SK-N-SH (cell line): ENCODE data around the gene RABL6. TPM values are rescaled to one million over a fixed set of nuclear protein-coding genes. Genes with fewer than 3 reads are reported as not detected.

ENCODE experiments used
- CTCF ChIA-PET: fragments of 300-600, 350-600 bp; formaldehyde crosslinking; extraction: SDS; loops from one replicate; lab custom pipeline; 2021; lab: Yijun Ruan, JAX
- POLR2A ChIA-PET: fragments of 350-600 bp; sonication (Branson Sonifier 250); formaldehyde crosslinking; extraction: SDS; loops from one replicate; lab custom pipeline; 2020; ENCODE audit warnings: antibody characterized with exemption, inconsistent platforms; lab: Yijun Ruan, JAX
- DNase-seq: peaks from one replicate; pipeline ENCODE4 v3.0.0; 2012
- H2AFZ ChIP-seq: fragments of 200-600 bp; sonication (generic); 2 replicates; pipeline ENCODE4 v1.8.1; 2016; ENCODE audit warnings: antibody characterized with exemption, mild to moderate bottlenecking, low read depth
- H3F3A ChIP-seq: fragments of 200-600 bp; sonication (generic); replicated peaks from 2 replicates; pipeline ENCODE3; 2016; ENCODE audit warnings: antibody characterized with exemption, mild to moderate bottlenecking; ENCODE audit not compliant: insufficient read depth
- H3K27ac ChIP-seq, 2 experiments: fragments of 200-500 bp in 1 of 2; fragments of 200-600 bp in 1 of 2; sonication (Bioruptor generic) in 1 of 2; sonication (generic), shearing (Covaris generic) in 1 of 2; 2 replicates each; pipeline versions ENCODE4 v1.5.1 to v1.6.1; 2014 to 2016; ENCODE audit warnings: low read depth in 2 of 2, inconsistent platforms in 1 of 2, low read length in 1 of 2, mild to moderate bottlenecking in 1 of 2, mixed read lengths in 1 of 2
- H3K27me3 ChIP-seq: fragments of 200-600 bp; sonication (generic), shearing (Covaris generic); 2 replicates; pipeline ENCODE4 v1.6.1; 2016; ENCODE audit warnings: mixed run types; ENCODE audit not compliant: insufficient read depth
- H3K36me3 ChIP-seq, 2 experiments: fragments of 200-500 bp in 1 of 2; fragments of 200-600 bp in 1 of 2; sonication (Bioruptor generic) in 1 of 2; sonication (generic) in 1 of 2; replicated peaks in 1 of 2; 2 replicates each; pipeline versions ENCODE3 to v1.5.1; 2014 to 2016; ENCODE audit warnings: low read length in 1 of 2, mild to moderate bottlenecking in 1 of 2; ENCODE audit not compliant: insufficient read depth in 2 of 2, control insufficient read depth in 1 of 2
- H3K4me1 ChIP-seq, 2 experiments: fragments of 200-500 bp in 1 of 2; fragments of 200-600 bp in 1 of 2; sonication (Bioruptor generic) in 1 of 2; sonication (generic), shearing (Covaris generic) in 1 of 2; 2 replicates each; pipeline versions ENCODE4 v1.5.1 to v1.6.1; 2014 to 2016; ENCODE audit warnings: low read depth in 1 of 2, low read length in 1 of 2, mixed run types in 1 of 2; ENCODE audit not compliant: insufficient read depth in 2 of 2, control insufficient read depth in 1 of 2
- H3K4me2 ChIP-seq: fragments of 200-600 bp; sonication (generic), shearing (Covaris generic); 2 replicates; pipeline ENCODE4 v1.6.1; 2017; ENCODE audit warnings: mixed run types
- H3K4me3 ChIP-seq, 2 experiments: fragments of 200-500 bp in 1 of 2; fragments of 200-600 bp in 1 of 2; sonication (Bioruptor generic) in 1 of 2; sonication (generic), shearing (Covaris generic) in 1 of 2; 2 replicates each; pipeline versions ENCODE4 v1.5.1 to v1.8.1; 2014 to 2016; ENCODE audit warnings: low read depth in 2 of 2, inconsistent platforms in 1 of 2, low read length in 1 of 2, mild to moderate bottlenecking in 1 of 2, mixed read lengths in 1 of 2, moderate library complexity in 1 of 2
- H3K79me2 ChIP-seq: fragments of 200-600 bp; sonication (generic); 2 replicates; pipeline ENCODE4 v1.8.1; 2017; ENCODE audit warnings: mild to moderate bottlenecking; ENCODE audit not compliant: insufficient read depth
- H3K9ac ChIP-seq: fragments of 200-600 bp; sonication (generic); 2 replicates; pipeline ENCODE4 v1.6.1; 2017; ENCODE audit warnings: mixed run types
- H3K9me2 ChIP-seq: fragments of 200-600 bp; sonication (generic); 2 replicates; pipeline ENCODE4 v1.6.1; 2017; ENCODE audit warnings: mixed run types
- H3K9me3 ChIP-seq: fragments of 200-600 bp; sonication (generic); 2 replicates; pipeline ENCODE4 v1.6.1; 2017; ENCODE audit warnings: mixed run types, mild to moderate bottlenecking, moderate library complexity
- H4K20me1 ChIP-seq: fragments of 200-600 bp; sonication (generic); 2 replicates; pipeline ENCODE4 v1.6.1; 2017; ENCODE audit warnings: mild to moderate bottlenecking, mixed run types; ENCODE audit not compliant: insufficient read depth
- CHD2 ChIP-seq: fragments of 150-350 bp; IDR thresholded peaks from 2 replicates; pipeline ENCODE4 v1.6.1; 2018; ENCODE audit warnings: low read length; ENCODE audit not compliant: partially characterized antibody
- ELF1 ChIP-seq: IDR thresholded peaks from 2 replicates; pipeline ENCODE4 v1.4.0; 2012
- EP300 ChIP-seq, 2 experiments: IDR thresholded peaks; 2 replicates each; pipeline versions ENCODE4 v1.4.0 to v1.6.1; 2012; ENCODE audit warnings: borderline replicate concordance in 1 of 2, low read depth in 1 of 2, low read length in 1 of 2
- FOXJ3 ChIP-seq: sonication (generic); formaldehyde crosslinking; IDR thresholded peaks from 2 replicates; pipeline ENCODE4 v1.5.1; 2020; ENCODE audit warnings: mild to moderate bottlenecking, missing genetic modification reagents
- GABPA ChIP-seq: IDR thresholded peaks from 2 replicates; pipeline ENCODE4 v1.4.0; 2012; ENCODE audit warnings: low read depth, mild to moderate bottlenecking
- GATA2 ChIP-seq: sonication (generic); formaldehyde crosslinking; IDR thresholded peaks from 2 replicates; pipeline ENCODE4 v1.5.0; 2020; ENCODE audit warnings: mild to moderate bottlenecking, missing genetic modification reagents
- IRF3 ChIP-seq: fragments of 150-350 bp; IDR thresholded peaks from 2 replicates; pipeline ENCODE4 v1.6.1; 2016; ENCODE audit warnings: mild to moderate bottlenecking, low read depth, low read length
- JUND ChIP-seq: IDR thresholded peaks from 2 replicates; pipeline ENCODE4 v1.4.0; 2012
- NFIC ChIP-seq: IDR thresholded peaks from 2 replicates; pipeline ENCODE4 v1.4.0; 2012; ENCODE audit warnings: borderline replicate concordance
- NRF1 ChIP-seq: IDR thresholded peaks from 2 replicates; pipeline ENCODE4 v1.6.1; 2012; ENCODE audit warnings: low read depth, mild to moderate bottlenecking, low read length
- PBX3 ChIP-seq: IDR thresholded peaks from 2 replicates; pipeline ENCODE4; 2012
- POLR2AphosphoS5 ChIP-seq: IDR thresholded peaks from 2 replicates; pipeline ENCODE4 v1.6.1; 2012; ENCODE audit warnings: low read depth, low read length
- RAD21 ChIP-seq: IDR thresholded peaks from 2 replicates; pipeline ENCODE4 v1.6.1; 2012; ENCODE audit warnings: mild to moderate bottlenecking, low read length
- SIN3A ChIP-seq: IDR thresholded peaks from 2 replicates; pipeline ENCODE4 v1.6.1; 2012; ENCODE audit warnings: low read depth, mild to moderate bottlenecking, low read length, moderate library complexity, borderline replicate concordance
- SMC3 ChIP-seq: IDR thresholded peaks from 2 replicates; pipeline ENCODE4 v1.6.1; 2012; ENCODE audit warnings: low read depth, low read length, improper control_type of control experiment
- TAF1 ChIP-seq: IDR thresholded peaks from 2 replicates; pipeline ENCODE4 v1.6.1; 2012; ENCODE audit warnings: low read depth, mild to moderate bottlenecking, low read length, moderate library complexity, borderline replicate concordance
- TEAD4 ChIP-seq: IDR thresholded peaks from 2 replicates; pipeline ENCODE4 v1.4.0; 2012; ENCODE audit warnings: mild to moderate bottlenecking, borderline replicate concordance; ENCODE audit not compliant: insufficient read depth
- USF2 ChIP-seq: fragments of 150-350 bp; IDR thresholded peaks from 2 replicates; pipeline ENCODE4 v1.6.1; 2017; ENCODE audit warnings: antibody characterized with exemption, low read length, low read depth, borderline replicate concordance
- WGBS: methylation state at CpG from one replicate; pipeline ENCODE4 v1.1.6; 2017; ENCODE audit warnings: low lambda C conversion rate; 5-methylcytosine and 5-hydroxymethylcytosine counted together
- polyA plus RNA-seq, 3 experiments: library from polyadenylated mRNA; depleted of rRNA; stranded (reverse); fragments of >200 nt; gene quantifications; 2 replicates each; pipeline ENCODE4 v1.2.3, GENCODE V29; 2012

The RABL6 gene
- polyA plus RNA-seq, 1 of the 3 experiments (the other 2 are of a cell fraction) = 43.6 TPM

- H3K27me3 ChIP-seq = no peaks in the 10 kb centered on the region
- H3K36me3 ChIP-seq = peaks cover 0 to 13% of the 10 kb centered on the region in 2 experiments
- H2AFZ ChIP-seq = no peak overlapping the region
- ChIA-PET CTCF (interaction anchor here (1.2 to 2.5 kb wide), 3 partner anchors 56 to 181 kb away, joined by 3 to 11 read pairs (median 8); partner anchors contain the start of gene TMEM141), POLR2A (interaction anchor here (0.7 to 1.3 kb wide), 6 partner anchors 13 to 51 kb away, joined by 3 to 5 read pairs (median 3); partner anchors contain the start of genes EDF1, RABL6 and TRAF2)
- H3K27ac ChIP-seq = peak overlapping the region; percentile 84 to 98; a peak in 3 of 4 replicates
- under 1% methylated on average over 19 of the region's 53 CpGs for WGBS
- peaks cover 23% of the 10 kb centered on the region; the same call in 1 of the 2 replicates for H3K79me2 ChIP-seq
- peaks cover 6 to 15% of the 10 kb centered on the region in 2 experiments; a peak in 2 of 4 replicates for H3K4me1 ChIP-seq
- no peaks in the 10 kb centered on the region for H3F3A ChIP-seq
- TF ChIP-seq USF2 (no peak), RAD21 (no peak), ELF1 (0 out of 2 replicates have a peak, but pooled peaks have one; percentile 6), IRF3 (no peak)
- H3K4me3 ChIP-seq = peak overlapping the region; percentile 89 to 97
- H4K20me1 ChIP-seq = no peaks in the 10 kb centered on the region; the same call in 1 of the 2 replicates
- DNase-seq = peak; percentile 85
- H3K9me2 ChIP-seq = no peaks in the 10 kb centered on the region
- H3K4me2 ChIP-seq = peak overlapping the region; percentile 100
- H3K9me3 ChIP-seq = no peaks in the 10 kb centered on the region
- peak overlapping the region; percentile 84 for H3K9ac ChIP-seq
Observed at GRCh38 chr9:136848393-136849037, 40.8 kb downstream of the RABL6 start.

- peaks cover 4 to 13% of the 10 kb centered on the region in 2 experiments; a peak in 2 of 4 replicates for H3K4me1 ChIP-seq
- H3K79me2 ChIP-seq = peaks cover 23% of the 10 kb centered on the region; the same call in 1 of the 2 replicates
- no peaks in the 10 kb centered on the region for H3F3A ChIP-seq
- peaks cover 0 to 13% of the 10 kb centered on the region in 2 experiments for H3K36me3 ChIP-seq
- H3K4me3 ChIP-seq = peak within 1 kb of the TSS; percentile 89 to 97
- H3K27me3 ChIP-seq = no peaks in the 10 kb centered on the region
- H4K20me1 ChIP-seq = no peaks in the 10 kb centered on the region; the same call in 1 of the 2 replicates
- peak within 1 kb of the TSS; percentile 84 for H3K9ac ChIP-seq
- peak; percentile 99 for DNase-seq
- H3K9me3 ChIP-seq = no peaks in the 10 kb centered on the region
- WGBS = 1% methylated on average over 14 of the region's 77 CpGs
- H3K27ac ChIP-seq = peak within 1 kb of the TSS; percentile 84 to 98
- no peaks in the 10 kb centered on the region for H3K9me2 ChIP-seq
- ChIA-PET POLR2A (interaction anchor here (0.7 to 1.2 kb wide), 2 partner anchors 17 to 239 kb away, joined by 3 to 5 read pairs (median 3); partner anchors contain the start of gene EDF1), CTCF (interaction anchor here (1.8 to 2.5 kb wide), 2 partner anchors 57 to 180 kb away, joined by 8 to 11 read pairs; no protein-coding TSS in a partner anchor)
- peak within 1 kb of the TSS; percentile 78 for H2AFZ ChIP-seq
- H3K4me2 ChIP-seq = peak within 1 kb of the TSS; percentile 100
- no peak for TF ChIP-seq SMC3
- peak; percentile 62; the same call in 1 of the 2 replicates for TF ChIP-seq SIN3A
- TF ChIP-seq FOXJ3 (CRISPR knock-in tag) = no peak
- no peak for TF ChIP-seq NFIC
- TF ChIP-seq GATA2 (CRISPR knock-in tag) = no peak
- TF ChIP-seq CHD2 = peak; percentile 94
- no peak; the same call in 1 of the 2 replicates for TF ChIP-seq JUND
- TF ChIP-seq EP300 (IDR thresholded peaks at IDR 0.05; ENCODE audit: borderline replicate concordance in 1 of 2, low read depth in 1 of 2, low read length in 1 of 2) = no peak
- no peak for TF ChIP-seq NRF1
- TF ChIP-seq PBX3 = peak; percentile 59
- TF ChIP-seq POLR2AphosphoS5 = peak; percentile 90
- peak; percentile 88 for TF ChIP-seq IRF3
- no peak for TF ChIP-seq GABPA
- no peak; the same call in 1 of the 2 replicates for TF ChIP-seq ELF1
- no peak for TF ChIP-seq TEAD4
- TF ChIP-seq USF2 = peak; percentile 31; the same call in 1 of the 2 replicates
- peak; percentile 41; the same call in 1 of the 2 replicates for TF ChIP-seq TAF1
Observed at GRCh38 chr9:136849038-136849959, 41.6 kb downstream of the RABL6 start, which contains the start of gene PHPT1. Gene PHPT1, plus strand, starts transcription at chr9:136849409. Its CDS starts 22 bp downstream, at chr9:136849431.
